Progenitor cell of endocrine pancreas (in vitro differentiated cells): Measurements from ENCODE around the gene LDLRAD4. TPM values are rescaled to one million over a fixed set of nuclear protein-coding genes. Genes with fewer than 3 reads are reported as not detected.

Experiments
- DNase-seq: peaks from one replicate; pipeline ENCODE4 v3.0.0; 2021; ENCODE audit warnings: low spot score; ENCODE audit not compliant: unreplicated experiment
- H3K27ac Mint-ChIP-seq: 2 replicates; pipeline ENCODE4 v1.8.0; 2021; ENCODE audit warnings: mild to moderate bottlenecking, moderate library complexity, mixed read lengths
- H3K27me3 Mint-ChIP-seq: 2 replicates; pipeline ENCODE4 v1.8.0; 2021; ENCODE audit warnings: mixed read lengths
- H3K36me3 Mint-ChIP-seq: 2 replicates; pipeline ENCODE4 v1.8.0; 2022; ENCODE audit warnings: mixed read lengths; ENCODE audit not compliant: insufficient read depth
- H3K4me1 Mint-ChIP-seq: 2 replicates; pipeline ENCODE4 v1.8.0; 2021; ENCODE audit warnings: low read depth, mixed read lengths
- H3K4me3 Mint-ChIP-seq: 2 replicates; pipeline ENCODE4 v1.8.0; 2021; ENCODE audit warnings: low read depth, mild to moderate bottlenecking, moderate library complexity, mixed read lengths
- H3K9me3 Mint-ChIP-seq: 2 replicates; pipeline ENCODE4 v1.8.0; 2021; ENCODE audit warnings: low read depth, mixed read lengths
- total RNA-seq: library from RNA; stranded (reverse); gene quantifications from 2 replicates; pipeline ENCODE4 v1.2.1, GENCODE V29; 2021
- TF ChIP-seq, protein P1 (sequence below): fragments of 200-600 bp; sonication (generic); IDR thresholded peaks from one replicate; pipeline ENCODE4 v1.5.0; 2021; ENCODE audit warnings: antibody characterized with exemption, mild to moderate bottlenecking; ENCODE audit not compliant: unreplicated experiment

LDLRAD4 gene
- total RNA-seq, 1 donor from 2014 or later, result 3.8 TPM

DNA sequence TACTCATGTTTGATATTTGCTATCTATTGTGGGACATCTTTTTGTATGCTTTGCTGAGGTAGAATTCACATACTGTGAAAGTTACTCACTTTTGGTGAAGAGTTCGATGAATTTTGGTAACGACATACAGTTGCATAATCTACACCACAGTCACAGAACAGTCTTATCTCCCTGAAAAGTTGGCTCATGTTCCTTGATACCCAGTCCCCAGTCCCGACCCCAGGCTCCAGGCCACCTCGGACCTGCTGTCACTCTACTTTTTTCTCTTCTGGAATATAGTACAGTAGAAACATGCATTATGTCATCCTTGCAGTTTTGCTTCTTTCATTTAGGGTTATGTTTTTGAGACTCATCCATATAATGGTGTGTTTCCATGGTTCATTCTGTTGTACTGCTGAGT, 316.1 kb downstream of the LDLRAD4 start:
- Mint-ChIP-seq H3K4me1 (peaks cover 11% of the 10 kb centered on the region), H3K4me3 (no peak overlapping the region), H3K36me3 (no peaks in the 10 kb centered on the region), H3K27ac (no peak overlapping the region), H3K27me3 (no peaks in the 10 kb centered on the region), H3K9me3 (no peaks in the 10 kb centered on the region)
- DNase-seq, result no peak
- TF ChIP-seq, protein P1, sequence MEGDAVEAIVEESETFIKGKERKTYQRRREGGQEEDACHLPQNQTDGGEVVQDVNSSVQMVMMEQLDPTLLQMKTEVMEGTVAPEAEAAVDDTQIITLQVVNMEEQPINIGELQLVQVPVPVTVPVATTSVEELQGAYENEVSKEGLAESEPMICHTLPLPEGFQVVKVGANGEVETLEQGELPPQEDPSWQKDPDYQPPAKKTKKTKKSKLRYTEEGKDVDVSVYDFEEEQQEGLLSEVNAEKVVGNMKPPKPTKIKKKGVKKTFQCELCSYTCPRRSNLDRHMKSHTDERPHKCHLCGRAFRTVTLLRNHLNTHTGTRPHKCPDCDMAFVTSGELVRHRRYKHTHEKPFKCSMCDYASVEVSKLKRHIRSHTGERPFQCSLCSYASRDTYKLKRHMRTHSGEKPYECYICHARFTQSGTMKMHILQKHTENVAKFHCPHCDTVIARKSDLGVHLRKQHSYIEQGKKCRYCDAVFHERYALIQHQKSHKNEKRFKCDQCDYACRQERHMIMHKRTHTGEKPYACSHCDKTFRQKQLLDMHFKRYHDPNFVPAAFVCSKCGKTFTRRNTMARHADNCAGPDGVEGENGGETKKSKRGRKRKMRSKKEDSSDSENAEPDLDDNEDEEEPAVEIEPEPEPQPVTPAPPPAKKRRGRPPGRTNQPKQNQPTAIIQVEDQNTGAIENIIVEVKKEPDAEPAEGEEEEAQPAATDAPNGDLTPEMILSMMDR, result no peak

DNA sequence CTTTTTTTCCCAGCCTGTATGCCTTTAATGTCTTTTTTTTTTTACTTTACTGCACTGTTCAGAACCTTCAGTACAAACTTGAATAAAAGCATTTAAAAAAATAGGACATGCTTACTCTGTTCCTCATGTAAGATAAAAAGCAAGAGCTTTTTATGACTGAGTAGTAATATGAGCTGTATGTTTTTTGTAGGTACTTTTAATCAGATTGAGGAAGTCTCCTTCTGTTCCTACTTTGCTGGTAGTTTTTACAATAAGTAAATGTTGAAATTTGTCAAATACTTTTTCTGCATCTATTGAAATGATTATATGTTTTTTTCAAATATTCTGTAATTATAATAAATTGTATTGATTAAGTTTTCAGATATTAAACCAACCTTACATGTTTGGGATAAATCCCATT, 318.0 kb downstream of the LDLRAD4 start:
- Mint-ChIP-seq H3K4me1 (peaks cover 22% of the 10 kb centered on the region), H3K27me3 (no peaks in the 10 kb centered on the region), H3K27ac (no peak overlapping the region), H3K9me3 (no peaks in the 10 kb centered on the region), H3K4me3 (no peak overlapping the region), H3K36me3 (no peaks in the 10 kb centered on the region)
- no peak for DNase-seq
- TF ChIP-seq, protein P1, result no peak

DNA sequence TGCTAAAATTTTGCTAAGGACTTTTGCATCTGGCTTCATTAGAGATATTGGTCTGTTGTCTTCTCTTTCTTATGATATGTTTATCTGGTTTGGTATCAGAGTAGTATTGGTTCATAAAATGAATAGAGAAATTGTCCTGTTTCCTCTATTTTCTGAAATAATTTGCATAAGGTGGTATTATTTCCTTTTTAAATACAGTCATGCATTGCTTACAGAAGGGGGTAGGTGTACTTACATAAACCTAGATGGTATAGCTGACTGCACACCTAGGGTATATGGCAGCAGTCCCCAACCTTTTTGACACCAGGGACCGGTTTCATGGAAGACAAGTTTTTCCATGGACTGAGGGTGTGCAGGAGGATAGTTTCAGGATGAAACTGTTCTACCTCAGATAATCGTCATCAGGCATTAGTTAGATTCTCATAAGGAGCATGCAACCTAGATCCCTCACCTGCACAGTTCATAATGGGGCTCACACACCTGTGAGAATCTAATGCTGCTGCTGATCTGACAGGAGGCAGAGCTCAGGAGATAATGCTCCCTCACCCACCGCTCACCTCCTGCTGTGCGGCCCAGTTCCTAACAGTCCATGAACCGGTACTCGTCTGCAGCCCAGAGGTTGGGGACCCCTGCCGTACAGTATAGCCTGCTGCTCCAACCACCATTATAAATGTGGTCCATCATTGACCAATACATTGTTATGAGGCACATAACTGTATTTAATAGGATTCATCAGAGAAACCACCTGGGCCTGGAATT, 318.6 kb downstream of the LDLRAD4 start:
- H3K27me3 Mint-ChIP-seq, result no peaks in the 10 kb centered on the region
- TF ChIP-seq, protein P1, result no peak
- no peak overlapping the region for H3K27ac Mint-ChIP-seq
- no peaks in the 10 kb centered on the region for H3K9me3 Mint-ChIP-seq
- no peak overlapping the region for H3K4me3 Mint-ChIP-seq
- H3K36me3 Mint-ChIP-seq, result no peaks in the 10 kb centered on the region
- H3K4me1 Mint-ChIP-seq, result peaks cover 25% of the 10 kb centered on the region
- DNase-seq, result no peak

- Mint-ChIP-seq H3K9me3 (no peaks in the 10 kb centered on the region), H3K36me3 (no peaks in the 10 kb centered on the region), H3K27ac (no peak overlapping the region), H3K4me3 (no peak overlapping the region), H3K4me1 (peaks cover 29% of the 10 kb centered on the region), H3K27me3 (no peaks in the 10 kb centered on the region)
- TF ChIP-seq, protein P1, result no peak
- no peak for DNase-seq
These were observed 320.1 kb downstream of the LDLRAD4 start for GRCh38 chr18:13538630-13539029.

DNA sequence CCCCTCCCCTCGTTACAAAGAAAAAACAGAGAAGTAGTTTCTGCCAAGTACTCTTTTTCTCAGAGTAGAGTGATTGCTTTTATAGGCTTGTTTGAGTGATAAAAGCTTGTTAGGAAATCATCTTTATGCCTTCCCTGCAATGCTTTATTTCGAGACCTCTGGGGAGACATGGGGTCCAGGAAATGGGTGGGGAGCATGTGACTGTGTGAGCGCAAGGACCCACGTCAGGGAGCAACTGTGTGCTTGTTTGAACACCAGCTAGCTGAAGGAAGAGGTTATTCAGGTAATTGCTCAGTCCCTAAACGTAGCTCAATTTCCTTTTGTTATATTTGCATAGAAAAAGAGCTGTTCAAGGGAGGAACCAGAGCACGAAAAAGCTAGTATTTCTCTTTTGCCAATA, 320.5 kb downstream of the LDLRAD4 start:
- Mint-ChIP-seq H3K27ac (no peak overlapping the region), H3K27me3 (no peaks in the 10 kb centered on the region), H3K4me1 (peaks cover 29% of the 10 kb centered on the region), H3K36me3 (no peaks in the 10 kb centered on the region), H3K4me3 (no peak overlapping the region), H3K9me3 (no peaks in the 10 kb centered on the region)
- no peak for DNase-seq
- TF ChIP-seq, protein P1, result no peak
